HEK293T (cell line): ENCODE results near the gene RGS21.

Source experiments
- ARNT ChIP-seq: fragments of 450-650 bp; IDR thresholded peaks from 2 replicates; pipeline ENCODE4 v1.6.1; 2017; ENCODE audit warnings: mild to moderate bottlenecking
- BHLHE40 ChIP-seq: fragments of 450-650 bp; IDR thresholded peaks from 2 replicates; pipeline ENCODE4 v1.6.1; 2016; ENCODE audit warnings: mild to moderate bottlenecking, moderate library complexity, borderline replicate concordance
- CTBP1 ChIP-seq: fragments of 450-650 bp; IDR thresholded peaks from 2 replicates; pipeline ENCODE4 v1.6.1; 2016; ENCODE audit warnings: borderline replicate concordance
- ELF4 ChIP-seq: fragments of 450-650 bp; IDR thresholded peaks from 2 replicates; pipeline ENCODE4 v1.6.1; 2017; ENCODE audit warnings: antibody characterized with exemption
- FOXM1 ChIP-seq: fragments of 450-650 bp; IDR thresholded peaks from 2 replicates; pipeline ENCODE4 v1.6.1; 2017; ENCODE audit warnings: mild to moderate bottlenecking, borderline replicate concordance
- HDGF ChIP-seq: fragments of 450-650 bp; IDR thresholded peaks from 2 replicates; pipeline ENCODE4 v1.6.1; 2017; ENCODE audit warnings: antibody characterized with exemption, borderline replicate concordance
- L3MBTL2 ChIP-seq: fragments of 450-650 bp; conservative IDR thresholded peaks from 2 replicates; pipeline ENCODE4 v1.6.1; 2016; ENCODE audit warnings: mild to moderate bottlenecking
- LEF1 ChIP-seq: fragments of 450-650 bp; IDR thresholded peaks from 2 replicates; pipeline ENCODE4 v1.6.1; 2017; ENCODE audit warnings: mild to moderate bottlenecking, borderline replicate concordance
- NFRKB ChIP-seq: fragments of 450-650 bp; IDR thresholded peaks from 2 replicates; pipeline ENCODE4 v1.6.1; 2016; ENCODE audit warnings: mild to moderate bottlenecking, moderate library complexity
- SP1 ChIP-seq: fragments of 450-650 bp; IDR thresholded peaks from 2 replicates; pipeline ENCODE4 v1.6.1; 2017
- TARDBP ChIP-seq: fragments of 450-650 bp; IDR thresholded peaks from 2 replicates; pipeline ENCODE4 v1.6.1; 2016
- ZNF384 ChIP-seq: fragments of 450-650 bp; IDR thresholded peaks from 2 replicates; pipeline ENCODE4 v1.6.1; 2016
- TF ChIP-seq, protein P1 (sequence below): fragments of 450-650 bp; IDR thresholded peaks from 2 replicates; pipeline ENCODE4 v1.6.1; 2016

DNA sequence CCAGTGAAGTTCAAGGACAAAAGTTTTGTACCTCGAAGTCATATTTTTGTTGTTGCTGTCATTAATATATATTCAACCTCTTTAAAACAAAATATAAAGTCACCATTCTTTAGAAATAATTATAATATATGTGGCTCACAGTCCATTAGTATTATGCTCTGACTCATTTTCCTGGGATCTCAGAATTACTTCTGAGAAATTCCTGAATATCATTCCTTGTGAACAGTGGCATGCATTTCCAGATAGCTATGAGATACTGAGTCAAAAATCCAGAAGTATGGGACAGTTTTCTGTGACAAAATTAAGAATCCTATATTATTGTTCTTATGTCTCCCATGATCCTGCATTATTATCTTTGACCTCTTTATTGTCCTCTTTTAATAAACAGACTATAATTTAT lies 13.8 kb upstream of the RGS21 start:
- TF ChIP-seq TARDBP: no peak
- TF ChIP-seq, protein P1, sequence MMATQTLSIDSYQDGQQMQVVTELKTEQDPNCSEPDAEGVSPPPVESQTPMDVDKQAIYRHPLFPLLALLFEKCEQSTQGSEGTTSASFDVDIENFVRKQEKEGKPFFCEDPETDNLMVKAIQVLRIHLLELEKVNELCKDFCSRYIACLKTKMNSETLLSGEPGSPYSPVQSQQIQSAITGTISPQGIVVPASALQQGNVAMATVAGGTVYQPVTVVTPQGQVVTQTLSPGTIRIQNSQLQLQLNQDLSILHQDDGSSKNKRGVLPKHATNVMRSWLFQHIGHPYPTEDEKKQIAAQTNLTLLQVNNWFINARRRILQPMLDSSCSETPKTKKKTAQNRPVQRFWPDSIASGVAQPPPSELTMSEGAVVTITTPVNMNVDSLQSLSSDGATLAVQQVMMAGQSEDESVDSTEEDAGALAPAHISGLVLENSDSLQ: no peak
- no peak for TF ChIP-seq L3MBTL2
- no peak for TF ChIP-seq BHLHE40
- no peak for TF ChIP-seq FOXM1
- no peak for TF ChIP-seq ARNT
- TF ChIP-seq NFRKB: no peak
- no peak for TF ChIP-seq LEF1
- no peak for TF ChIP-seq ZNF384
- no peak for TF ChIP-seq ELF4
- TF ChIP-seq SP1: no peak
- no peak for TF ChIP-seq CTBP1
- no peak for TF ChIP-seq HDGF
